Ishikawa (cell line): Measurements from ENCODE around the gene HOXD4.
A peak's percentile ranks its signal among the peaks of the same experiment; 100 is the strongest.

Experiments used
- CEBPB ChIP-seq: IDR thresholded peaks from 2 replicates; pipeline ENCODE4 v1.6.1; 2012
- CREB1 ChIP-seq: IDR thresholded peaks from 2 replicates; pipeline ENCODE4 v1.6.1; 2012; ENCODE audit warnings: low read depth
- EGR1 ChIP-seq: IDR thresholded peaks from 2 replicates; pipeline ENCODE4 v1.6.1; 2012
- EP300 ChIP-seq: IDR thresholded peaks from 2 replicates; pipeline ENCODE4 v1.6.1; 2012; ENCODE audit warnings: borderline replicate concordance
- FOXM1 ChIP-seq: IDR thresholded peaks from 2 replicates; pipeline ENCODE4 v1.6.1; 2012; ENCODE audit warnings: low read depth, borderline replicate concordance
- NFIC ChIP-seq: IDR thresholded peaks from 2 replicates; pipeline ENCODE4 v1.6.1; 2012
- RAD21 ChIP-seq: IDR thresholded peaks from 2 replicates; pipeline ENCODE4 v1.6.1; 2012; ENCODE audit warnings: low read depth
- TAF1 ChIP-seq: IDR thresholded peaks from 2 replicates; pipeline ENCODE4 v1.6.1; 2012; ENCODE audit warnings: low read depth, mild to moderate bottlenecking
- TCF12 ChIP-seq: IDR thresholded peaks from 2 replicates; pipeline ENCODE4 v1.6.1; 2012; ENCODE audit warnings: low read depth
- TEAD4 ChIP-seq: IDR thresholded peaks from 2 replicates; pipeline ENCODE4 v1.6.1; 2012
- YY1 ChIP-seq: IDR thresholded peaks from 2 replicates; pipeline ENCODE4 v1.6.1; 2012; ENCODE audit warnings: low read depth
- ZBTB7A ChIP-seq: IDR thresholded peaks from 2 replicates; pipeline ENCODE4 v1.6.1; 2012; ENCODE audit warnings: low read depth
- TF ChIP-seq, protein P1 (sequence below): IDR thresholded peaks from 2 replicates; pipeline ENCODE4 v1.6.1; 2012
- TF ChIP-seq, protein P2 (sequence below): IDR thresholded peaks from 2 replicates; pipeline ENCODE4 v1.6.1; 2012; ENCODE audit warnings: low read depth, mild to moderate bottlenecking
- TF ChIP-seq, protein P3 (sequence below): IDR thresholded peaks from 2 replicates; pipeline ENCODE4 v1.6.1; 2012

The HOXD4 gene

DNA sequence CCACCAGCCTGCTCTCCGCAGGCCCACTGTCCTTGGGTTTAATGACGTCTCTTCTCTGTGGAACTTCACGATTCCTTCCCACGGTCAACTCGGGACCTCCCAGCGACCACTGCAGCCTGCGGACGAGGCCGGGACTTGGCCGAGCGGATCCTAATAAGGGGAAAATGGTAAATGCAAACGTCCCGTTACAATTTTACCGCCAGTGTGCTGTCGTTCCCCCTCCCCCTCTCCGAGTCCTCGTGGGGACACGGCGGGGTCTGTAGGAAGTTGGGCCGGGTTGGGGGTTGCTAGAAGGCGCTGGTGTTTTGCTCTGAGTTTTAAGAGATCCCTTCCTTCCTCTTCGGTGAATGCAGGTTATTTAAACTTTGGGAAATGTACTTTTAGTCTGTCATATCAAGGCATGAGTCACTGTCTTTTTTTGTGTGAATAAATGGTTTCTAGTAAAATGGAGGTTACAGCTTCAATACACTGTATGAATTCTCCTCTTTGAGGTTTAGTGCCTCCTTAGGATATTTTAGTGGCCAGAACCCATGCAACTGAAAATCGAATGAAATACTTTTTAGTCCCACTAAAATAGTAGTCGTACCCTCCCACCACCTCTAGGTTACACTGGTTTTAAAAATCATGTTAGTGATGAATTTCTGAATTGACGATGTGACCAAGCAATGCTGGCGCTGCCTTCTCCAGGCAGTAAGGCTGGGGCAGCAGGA lies 42.0 kb upstream of the HOXD4 start:
- TF ChIP-seq EP300 (no peak), TAF1 (no peak), ZBTB7A (no peak), YY1 (no peak), TCF12 (no peak), TEAD4 (no peak), NFIC (no peak), CREB1 (no peak), RAD21 (no peak)
- TF ChIP-seq, protein P1, sequence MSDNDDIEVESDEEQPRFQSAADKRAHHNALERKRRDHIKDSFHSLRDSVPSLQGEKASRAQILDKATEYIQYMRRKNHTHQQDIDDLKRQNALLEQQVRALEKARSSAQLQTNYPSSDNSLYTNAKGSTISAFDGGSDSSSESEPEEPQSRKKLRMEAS: no peak
- TF ChIP-seq, protein P2, sequence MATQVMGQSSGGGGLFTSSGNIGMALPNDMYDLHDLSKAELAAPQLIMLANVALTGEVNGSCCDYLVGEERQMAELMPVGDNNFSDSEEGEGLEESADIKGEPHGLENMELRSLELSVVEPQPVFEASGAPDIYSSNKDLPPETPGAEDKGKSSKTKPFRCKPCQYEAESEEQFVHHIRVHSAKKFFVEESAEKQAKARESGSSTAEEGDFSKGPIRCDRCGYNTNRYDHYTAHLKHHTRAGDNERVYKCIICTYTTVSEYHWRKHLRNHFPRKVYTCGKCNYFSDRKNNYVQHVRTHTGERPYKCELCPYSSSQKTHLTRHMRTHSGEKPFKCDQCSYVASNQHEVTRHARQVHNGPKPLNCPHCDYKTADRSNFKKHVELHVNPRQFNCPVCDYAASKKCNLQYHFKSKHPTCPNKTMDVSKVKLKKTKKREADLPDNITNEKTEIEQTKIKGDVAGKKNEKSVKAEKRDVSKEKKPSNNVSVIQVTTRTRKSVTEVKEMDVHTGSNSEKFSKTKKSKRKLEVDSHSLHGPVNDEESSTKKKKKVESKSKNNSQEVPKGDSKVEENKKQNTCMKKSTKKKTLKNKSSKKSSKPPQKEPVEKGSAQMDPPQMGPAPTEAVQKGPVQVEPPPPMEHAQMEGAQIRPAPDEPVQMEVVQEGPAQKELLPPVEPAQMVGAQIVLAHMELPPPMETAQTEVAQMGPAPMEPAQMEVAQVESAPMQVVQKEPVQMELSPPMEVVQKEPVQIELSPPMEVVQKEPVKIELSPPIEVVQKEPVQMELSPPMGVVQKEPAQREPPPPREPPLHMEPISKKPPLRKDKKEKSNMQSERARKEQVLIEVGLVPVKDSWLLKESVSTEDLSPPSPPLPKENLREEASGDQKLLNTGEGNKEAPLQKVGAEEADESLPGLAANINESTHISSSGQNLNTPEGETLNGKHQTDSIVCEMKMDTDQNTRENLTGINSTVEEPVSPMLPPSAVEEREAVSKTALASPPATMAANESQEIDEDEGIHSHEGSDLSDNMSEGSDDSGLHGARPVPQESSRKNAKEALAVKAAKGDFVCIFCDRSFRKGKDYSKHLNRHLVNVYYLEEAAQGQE: no peak

DNA sequence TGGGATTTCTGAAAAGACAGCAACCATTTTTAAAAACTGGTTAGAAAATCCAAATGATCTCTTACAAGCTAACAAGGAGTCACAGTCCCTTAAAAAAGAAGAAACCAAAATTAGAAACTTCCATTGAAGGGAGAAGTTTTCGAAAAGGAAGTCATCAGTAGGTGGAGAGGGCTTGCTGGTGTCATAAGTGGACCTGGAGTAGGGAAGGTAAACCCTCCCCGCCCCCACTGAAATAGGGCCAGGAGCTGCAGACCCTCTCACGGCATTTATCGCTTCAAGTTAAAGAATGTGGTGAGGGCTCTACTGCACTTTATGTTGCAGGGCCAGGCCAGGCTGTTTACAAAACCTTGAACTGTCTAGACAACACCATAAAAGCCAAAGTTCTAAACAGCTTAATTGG lies 41.4 kb upstream of the HOXD4 start:
- no peak for TF ChIP-seq TAF1
- TF ChIP-seq CREB1: no peak
- no peak for TF ChIP-seq TEAD4
- TF ChIP-seq RAD21: no peak
- TF ChIP-seq YY1: no peak
- TF ChIP-seq, protein P1: no peak
- TF ChIP-seq NFIC: no peak
- TF ChIP-seq CEBPB: no peak
- TF ChIP-seq EGR1: no peak
- TF ChIP-seq TCF12: no peak
- TF ChIP-seq, protein P3, sequence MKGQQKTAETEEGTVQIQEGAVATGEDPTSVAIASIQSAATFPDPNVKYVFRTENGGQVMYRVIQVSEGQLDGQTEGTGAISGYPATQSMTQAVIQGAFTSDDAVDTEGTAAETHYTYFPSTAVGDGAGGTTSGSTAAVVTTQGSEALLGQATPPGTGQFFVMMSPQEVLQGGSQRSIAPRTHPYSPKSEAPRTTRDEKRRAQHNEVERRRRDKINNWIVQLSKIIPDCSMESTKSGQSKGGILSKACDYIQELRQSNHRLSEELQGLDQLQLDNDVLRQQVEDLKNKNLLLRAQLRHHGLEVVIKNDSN: no peak
- TF ChIP-seq FOXM1: no peak
- TF ChIP-seq, protein P2: no peak
- no peak for TF ChIP-seq EP300
- TF ChIP-seq ZBTB7A: no peak

DNA sequence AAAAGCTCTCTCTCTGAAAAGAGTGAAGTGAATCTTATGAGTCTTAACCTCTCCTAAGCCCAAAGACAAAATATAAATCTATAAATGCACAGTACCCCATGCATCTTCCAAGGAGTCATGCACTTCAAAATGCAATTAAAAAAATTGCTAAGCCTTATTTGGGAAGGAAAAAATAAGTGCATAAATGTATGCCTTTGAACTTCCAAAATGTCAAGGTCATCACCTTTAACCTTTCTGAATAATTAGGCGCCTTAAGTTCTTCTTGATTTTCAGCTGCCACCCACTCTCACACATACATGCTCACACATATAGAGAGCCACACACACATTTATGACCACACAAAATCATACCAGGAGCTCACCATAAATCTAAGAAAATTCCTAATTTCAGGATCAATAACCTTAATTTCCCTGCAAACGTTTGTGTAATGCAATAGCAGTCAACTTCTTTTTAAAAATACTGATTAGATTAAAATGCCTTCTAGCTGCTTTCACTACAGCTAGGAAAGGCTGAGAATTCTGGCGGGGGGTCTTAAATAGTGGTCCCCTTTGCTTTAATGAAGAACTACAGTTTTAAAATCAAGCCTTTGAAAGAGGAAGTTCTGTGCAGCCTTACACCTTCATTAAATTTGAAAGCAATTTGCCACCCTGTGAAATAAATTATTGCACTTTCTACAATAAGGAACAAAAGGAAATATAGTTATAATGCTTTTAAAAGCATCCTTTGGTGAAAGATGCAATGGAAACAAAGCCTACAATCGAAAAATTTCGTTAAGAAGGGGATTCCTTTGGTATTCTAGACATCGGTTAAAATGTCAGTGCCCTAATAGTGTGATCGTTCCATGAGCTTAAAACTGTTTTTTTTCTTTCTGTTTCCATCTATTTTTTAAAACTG lies 40.7 kb upstream of the HOXD4 start:
- no peak for TF ChIP-seq CEBPB
- no peak for TF ChIP-seq TCF12
- TF ChIP-seq NFIC: no peak
- TF ChIP-seq RAD21: no peak
- no peak for TF ChIP-seq EP300
- no peak for TF ChIP-seq ZBTB7A
- TF ChIP-seq FOXM1: no peak

DNA sequence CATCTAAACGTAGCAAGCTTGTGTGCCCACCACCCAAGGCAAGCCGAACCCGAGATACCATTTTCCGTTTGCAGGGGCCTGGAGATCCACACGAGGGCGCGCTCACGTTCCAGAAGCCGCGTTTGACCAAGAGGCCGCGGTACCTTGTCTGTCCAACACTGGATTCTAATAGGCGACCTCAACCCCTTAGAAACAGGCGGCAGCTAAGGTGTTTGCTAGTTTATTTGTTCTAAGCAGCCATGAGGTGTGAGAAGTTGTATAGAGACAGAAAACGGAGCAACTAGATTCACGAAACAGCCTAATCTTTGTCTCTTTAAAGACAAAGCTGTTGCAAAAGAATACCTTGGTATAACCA lies 40.1 kb upstream of the HOXD4 start:
- TF ChIP-seq TAF1 (no peak), RAD21 (peak; percentile 43; the same call in 1 of the 2 replicates)

DNA sequence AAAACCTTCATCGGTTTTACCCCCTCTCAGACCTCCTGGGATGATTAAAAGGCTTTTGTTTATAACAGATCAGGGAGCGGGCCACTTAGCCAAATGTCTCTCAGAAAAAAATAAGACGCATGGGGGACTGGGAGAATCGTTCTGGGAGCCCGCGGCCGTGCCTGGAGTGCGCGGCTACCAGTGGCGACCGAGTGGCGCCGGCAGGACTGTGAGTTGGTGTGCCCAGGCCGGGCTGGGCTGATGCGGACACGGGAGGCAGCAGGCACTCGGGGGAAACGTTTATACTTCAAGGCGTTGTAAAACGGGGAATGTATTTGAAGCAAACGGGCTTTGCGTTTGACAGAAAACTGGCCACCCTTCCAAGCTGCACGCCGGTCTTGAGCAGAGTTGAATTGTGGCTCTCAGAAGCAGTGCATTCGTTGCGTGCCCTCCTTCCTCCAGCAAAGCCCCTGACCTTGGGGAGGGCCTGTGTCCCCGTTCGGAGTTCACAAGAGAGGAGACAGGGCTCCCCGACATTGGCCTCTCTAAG lies 39.4 kb upstream of the HOXD4 start:
- no peak for TF ChIP-seq ZBTB7A
- TF ChIP-seq EGR1: no peak
- no peak for TF ChIP-seq RAD21
- TF ChIP-seq TEAD4: no peak
- TF ChIP-seq, protein P2: no peak
- no peak for TF ChIP-seq TAF1
- TF ChIP-seq, protein P1: no peak
- no peak for TF ChIP-seq TCF12
- no peak for TF ChIP-seq YY1
- no peak for TF ChIP-seq EP300
- no peak for TF ChIP-seq CREB1
